Peyer's patch (tissue), 4 donors: ENCODE measurements around the gene BROX.

ENCODE experiments used
- CTCF ChIP-seq, 6 experiments: fragments of 450-650 bp in 4 of 6; fragments of 200-600 bp in 2 of 6; sonication (generic) in 1 of 6; IDR thresholded peaks; one replicate each; pipeline ENCODE4 v1.5.1; 2017 to 2019; ENCODE audit warnings: antibody characterized with exemption in 6 of 6, mild to moderate bottlenecking in 3 of 6, moderate library complexity in 1 of 6
- POLR2A ChIP-seq, 2 donors: fragments of 450-650 bp; IDR thresholded peaks; one replicate each; pipeline ENCODE4 v1.5.1; 2017; ENCODE audit warnings: antibody characterized with exemption in 2 of 2, mild to moderate bottlenecking in 2 of 2, moderate library complexity in 2 of 2

GRCh38 chr1:222713091-222713961 lies 962 bp downstream of the BROX start:
- TF ChIP-seq CTCF (IDR thresholded peaks at IDR 0.05) (peak in 1 of 6 experiments; percentile 1), POLR2A (IDR thresholded peaks at IDR 0.05) (peak; percentile 32 to 50)
